Ishikawa (cell line): Measurements from ENCODE around the gene CMTM5.

ENCODE experiments used
- CEBPB ChIP-seq: IDR thresholded peaks from 2 replicates; pipeline ENCODE4 v1.6.1; 2012
- CREB1 ChIP-seq: IDR thresholded peaks from 2 replicates; pipeline ENCODE4 v1.6.1; 2012; ENCODE audit warnings: low read depth
- EGR1 ChIP-seq: IDR thresholded peaks from 2 replicates; pipeline ENCODE4 v1.6.1; 2012
- EP300 ChIP-seq: IDR thresholded peaks from 2 replicates; pipeline ENCODE4 v1.6.1; 2012; ENCODE audit warnings: borderline replicate concordance
- FOXM1 ChIP-seq: IDR thresholded peaks from 2 replicates; pipeline ENCODE4 v1.6.1; 2012; ENCODE audit warnings: low read depth, borderline replicate concordance
- NFIC ChIP-seq: IDR thresholded peaks from 2 replicates; pipeline ENCODE4 v1.6.1; 2012
- RAD21 ChIP-seq: IDR thresholded peaks from 2 replicates; pipeline ENCODE4 v1.6.1; 2012; ENCODE audit warnings: low read depth
- TAF1 ChIP-seq: IDR thresholded peaks from 2 replicates; pipeline ENCODE4 v1.6.1; 2012; ENCODE audit warnings: low read depth, mild to moderate bottlenecking
- TCF12 ChIP-seq: IDR thresholded peaks from 2 replicates; pipeline ENCODE4 v1.6.1; 2012; ENCODE audit warnings: low read depth
- TEAD4 ChIP-seq: IDR thresholded peaks from 2 replicates; pipeline ENCODE4 v1.6.1; 2012
- YY1 ChIP-seq: IDR thresholded peaks from 2 replicates; pipeline ENCODE4 v1.6.1; 2012; ENCODE audit warnings: low read depth
- ZBTB7A ChIP-seq: IDR thresholded peaks from 2 replicates; pipeline ENCODE4 v1.6.1; 2012; ENCODE audit warnings: low read depth
- TF ChIP-seq, protein P1 (sequence below): IDR thresholded peaks from 2 replicates; pipeline ENCODE4 v1.6.1; 2012
- TF ChIP-seq, protein P2 (sequence below): IDR thresholded peaks from 2 replicates; pipeline ENCODE4 v1.6.1; 2012; ENCODE audit warnings: low read depth, mild to moderate bottlenecking
- TF ChIP-seq, protein P3 (sequence below): IDR thresholded peaks from 2 replicates; pipeline ENCODE4 v1.6.1; 2012

The CMTM5 gene

DNA sequence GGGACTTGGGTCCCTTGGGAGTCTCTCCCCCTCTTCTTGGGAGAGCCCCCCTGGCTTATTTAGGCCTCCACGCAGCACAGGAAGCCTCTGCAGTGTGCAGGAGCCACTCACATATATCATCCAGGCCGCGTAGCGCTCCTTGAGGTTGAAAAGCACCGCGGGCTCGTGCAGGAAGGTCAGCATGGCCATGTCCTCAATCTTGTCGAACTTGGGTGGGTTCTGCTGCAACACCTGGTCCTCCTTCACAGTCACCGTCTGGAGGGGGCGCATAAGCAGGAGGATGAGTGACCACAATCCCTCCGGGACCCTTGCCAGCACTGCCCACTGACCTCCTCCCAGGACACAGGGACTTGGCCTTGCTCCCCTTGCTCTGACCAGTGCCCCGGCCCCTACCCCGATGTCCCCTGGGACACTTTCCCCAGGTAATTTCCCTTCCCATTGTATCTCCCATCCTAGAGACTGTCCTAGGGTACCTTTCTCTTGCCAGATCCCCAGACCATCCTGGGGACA lies 28.7 kb downstream of the CMTM5 start:
- TF ChIP-seq, protein P1, sequence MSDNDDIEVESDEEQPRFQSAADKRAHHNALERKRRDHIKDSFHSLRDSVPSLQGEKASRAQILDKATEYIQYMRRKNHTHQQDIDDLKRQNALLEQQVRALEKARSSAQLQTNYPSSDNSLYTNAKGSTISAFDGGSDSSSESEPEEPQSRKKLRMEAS: no peak
- TF ChIP-seq YY1: no peak
- TF ChIP-seq, protein P2, sequence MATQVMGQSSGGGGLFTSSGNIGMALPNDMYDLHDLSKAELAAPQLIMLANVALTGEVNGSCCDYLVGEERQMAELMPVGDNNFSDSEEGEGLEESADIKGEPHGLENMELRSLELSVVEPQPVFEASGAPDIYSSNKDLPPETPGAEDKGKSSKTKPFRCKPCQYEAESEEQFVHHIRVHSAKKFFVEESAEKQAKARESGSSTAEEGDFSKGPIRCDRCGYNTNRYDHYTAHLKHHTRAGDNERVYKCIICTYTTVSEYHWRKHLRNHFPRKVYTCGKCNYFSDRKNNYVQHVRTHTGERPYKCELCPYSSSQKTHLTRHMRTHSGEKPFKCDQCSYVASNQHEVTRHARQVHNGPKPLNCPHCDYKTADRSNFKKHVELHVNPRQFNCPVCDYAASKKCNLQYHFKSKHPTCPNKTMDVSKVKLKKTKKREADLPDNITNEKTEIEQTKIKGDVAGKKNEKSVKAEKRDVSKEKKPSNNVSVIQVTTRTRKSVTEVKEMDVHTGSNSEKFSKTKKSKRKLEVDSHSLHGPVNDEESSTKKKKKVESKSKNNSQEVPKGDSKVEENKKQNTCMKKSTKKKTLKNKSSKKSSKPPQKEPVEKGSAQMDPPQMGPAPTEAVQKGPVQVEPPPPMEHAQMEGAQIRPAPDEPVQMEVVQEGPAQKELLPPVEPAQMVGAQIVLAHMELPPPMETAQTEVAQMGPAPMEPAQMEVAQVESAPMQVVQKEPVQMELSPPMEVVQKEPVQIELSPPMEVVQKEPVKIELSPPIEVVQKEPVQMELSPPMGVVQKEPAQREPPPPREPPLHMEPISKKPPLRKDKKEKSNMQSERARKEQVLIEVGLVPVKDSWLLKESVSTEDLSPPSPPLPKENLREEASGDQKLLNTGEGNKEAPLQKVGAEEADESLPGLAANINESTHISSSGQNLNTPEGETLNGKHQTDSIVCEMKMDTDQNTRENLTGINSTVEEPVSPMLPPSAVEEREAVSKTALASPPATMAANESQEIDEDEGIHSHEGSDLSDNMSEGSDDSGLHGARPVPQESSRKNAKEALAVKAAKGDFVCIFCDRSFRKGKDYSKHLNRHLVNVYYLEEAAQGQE: no peak
- no peak for TF ChIP-seq CREB1
- no peak for TF ChIP-seq FOXM1
- no peak for TF ChIP-seq NFIC
- TF ChIP-seq CEBPB: no peak
- no peak for TF ChIP-seq TAF1
- TF ChIP-seq, protein P3, sequence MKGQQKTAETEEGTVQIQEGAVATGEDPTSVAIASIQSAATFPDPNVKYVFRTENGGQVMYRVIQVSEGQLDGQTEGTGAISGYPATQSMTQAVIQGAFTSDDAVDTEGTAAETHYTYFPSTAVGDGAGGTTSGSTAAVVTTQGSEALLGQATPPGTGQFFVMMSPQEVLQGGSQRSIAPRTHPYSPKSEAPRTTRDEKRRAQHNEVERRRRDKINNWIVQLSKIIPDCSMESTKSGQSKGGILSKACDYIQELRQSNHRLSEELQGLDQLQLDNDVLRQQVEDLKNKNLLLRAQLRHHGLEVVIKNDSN: no peak
- no peak for TF ChIP-seq ZBTB7A
- TF ChIP-seq TCF12: no peak

DNA sequence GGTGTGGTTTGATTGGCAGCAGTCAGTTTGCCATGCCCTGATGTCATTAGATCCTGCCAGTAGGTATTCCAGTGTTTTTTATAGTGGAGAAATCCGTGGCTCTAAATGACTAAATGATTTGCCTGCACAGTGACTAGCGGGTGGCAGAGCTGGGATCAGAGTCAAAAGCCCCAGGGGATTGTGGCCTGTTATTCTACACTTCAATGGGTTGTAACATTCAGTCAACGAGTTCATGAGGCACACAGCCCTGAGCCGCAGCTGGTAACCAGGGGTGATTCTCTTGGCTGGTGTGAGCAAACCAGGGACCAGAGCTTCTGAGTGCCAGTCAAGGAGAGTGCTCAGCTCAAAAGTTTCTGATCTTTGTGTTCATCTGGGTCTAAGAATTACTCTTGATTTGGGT lies 29.4 kb downstream of the CMTM5 start:
- TF ChIP-seq CEBPB (no peak), EP300 (no peak), TAF1 (no peak), YY1 (no peak), FOXM1 (no peak), RAD21 (no peak), ZBTB7A (no peak), TCF12 (no peak), EGR1 (no peak), TEAD4 (no peak; the same call in 1 of the 2 replicates), NFIC (no peak)
- TF ChIP-seq, protein P2: no peak
- TF ChIP-seq, protein P3: no peak
- TF ChIP-seq, protein P1: no peak

DNA sequence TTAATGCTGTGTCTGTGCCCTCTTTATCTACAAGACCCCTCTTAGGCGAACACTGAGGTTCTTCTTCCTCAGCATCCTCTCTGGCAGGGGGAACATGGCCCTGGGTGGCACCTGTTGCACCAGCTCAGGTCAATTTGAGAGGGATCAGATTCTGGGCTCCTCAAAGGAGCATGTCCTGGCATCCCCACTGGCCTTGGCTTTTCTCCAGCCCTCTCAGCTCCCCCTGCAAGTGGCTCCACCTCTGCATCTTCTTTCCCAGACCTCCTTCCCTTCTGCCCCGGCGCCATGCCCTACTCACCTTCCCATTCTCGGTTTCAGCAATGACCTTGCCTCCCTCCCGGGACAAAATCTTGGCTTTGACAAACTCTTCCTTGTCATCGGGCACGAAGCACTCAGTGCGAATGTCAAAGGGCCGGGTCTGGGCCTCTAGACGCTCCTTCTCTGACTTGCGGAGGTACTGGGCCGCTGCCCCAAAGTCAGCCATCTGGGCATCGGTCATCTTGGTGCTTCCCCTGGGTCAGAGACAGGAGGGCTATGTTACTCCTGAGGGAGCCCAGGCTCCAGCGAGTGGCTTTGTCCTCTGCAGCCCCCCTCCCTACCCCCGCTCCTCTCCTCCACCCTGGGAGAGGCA lies 30.0 kb downstream of the CMTM5 start:
- no peak for TF ChIP-seq ZBTB7A

DNA sequence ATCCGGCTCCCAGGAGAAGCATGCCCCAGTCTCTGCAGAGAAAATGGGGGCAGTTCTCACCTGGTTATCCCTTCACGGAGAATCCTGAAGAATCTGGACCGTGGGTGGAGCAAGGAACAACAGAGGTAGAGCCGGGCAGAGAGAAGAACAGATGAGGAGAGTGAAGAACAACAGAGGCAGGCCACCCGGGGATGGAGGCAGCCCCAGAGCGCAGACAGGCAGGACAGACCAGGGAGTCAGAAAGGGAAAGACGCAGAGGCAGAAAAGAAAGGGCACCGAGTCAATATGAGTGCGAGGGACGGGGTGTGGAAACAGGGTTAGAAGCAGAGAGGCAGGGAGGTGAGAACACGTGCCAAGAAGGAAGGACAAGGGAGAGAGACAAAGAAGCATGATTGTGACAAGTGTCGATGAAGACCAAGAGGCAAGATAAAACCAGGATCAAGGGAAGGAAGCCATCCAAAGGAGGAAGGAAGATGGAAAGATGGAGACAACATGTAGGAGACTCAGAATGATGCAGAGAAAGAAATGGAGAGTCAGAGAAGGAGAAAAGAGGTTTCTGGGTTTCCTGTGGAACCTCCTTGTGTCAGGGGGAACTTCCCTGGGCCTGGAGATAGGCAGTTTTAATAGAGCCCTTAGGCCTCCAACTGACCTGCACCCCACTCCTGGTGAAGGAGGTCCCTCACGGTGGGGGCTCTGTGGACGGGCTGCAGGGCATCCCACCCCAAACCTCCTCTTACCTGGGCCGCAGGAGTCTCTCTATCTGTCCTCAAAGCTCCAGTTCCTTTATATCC lies 30.9 kb downstream of the CMTM5 start, which contains the start of gene MYH6:
TSS of gene MYH6 (minus strand) at position 758 of the 791 bp plus-strand sequence. CDS start 1,050 bp downstream, outside the sequence.
- TF ChIP-seq CEBPB: no peak
- TF ChIP-seq EP300: no peak
- no peak for TF ChIP-seq TCF12
- TF ChIP-seq ZBTB7A: no peak
- TF ChIP-seq, protein P1: no peak
- TF ChIP-seq, protein P3: no peak
- no peak for TF ChIP-seq NFIC
- TF ChIP-seq FOXM1: no peak
- no peak for TF ChIP-seq TAF1
- no peak for TF ChIP-seq EGR1
- TF ChIP-seq RAD21: no peak
- no peak for TF ChIP-seq YY1

DNA sequence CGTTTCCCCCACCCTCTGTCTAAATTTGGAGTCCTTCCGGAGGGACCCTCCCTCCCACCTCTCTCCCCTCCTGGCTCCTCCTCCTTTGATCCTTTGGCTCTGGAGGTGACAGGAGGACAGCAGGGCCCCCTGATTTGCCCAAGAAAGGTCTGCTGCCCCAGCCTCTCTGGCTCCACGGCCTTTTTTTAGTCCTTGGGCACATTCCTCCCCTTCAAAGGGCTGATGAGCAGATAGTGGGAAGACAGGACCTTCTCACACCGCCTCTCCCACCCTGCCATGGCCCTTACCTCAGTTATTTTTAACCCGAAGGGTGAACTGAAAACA lies 31.4 kb downstream of the CMTM5 start:
- TF ChIP-seq, protein P1: no peak
- TF ChIP-seq TAF1: no peak
- TF ChIP-seq CEBPB: no peak
- no peak for TF ChIP-seq TCF12
- no peak for TF ChIP-seq CREB1
- no peak for TF ChIP-seq NFIC
- TF ChIP-seq, protein P2: no peak
- TF ChIP-seq RAD21: no peak
- no peak for TF ChIP-seq ZBTB7A
- TF ChIP-seq, protein P3: no peak
- TF ChIP-seq EGR1: no peak
- no peak for TF ChIP-seq TEAD4
